Measurements from ENCODE around the gene CAPN1. TPM values are rescaled to one million over a fixed set of nuclear protein-coding genes. Genes with fewer than 3 reads are reported as not detected.

CAPN1 gene
- total RNA-seq, 1 experiment from 2014 or later = 238 TPM

DNA sequence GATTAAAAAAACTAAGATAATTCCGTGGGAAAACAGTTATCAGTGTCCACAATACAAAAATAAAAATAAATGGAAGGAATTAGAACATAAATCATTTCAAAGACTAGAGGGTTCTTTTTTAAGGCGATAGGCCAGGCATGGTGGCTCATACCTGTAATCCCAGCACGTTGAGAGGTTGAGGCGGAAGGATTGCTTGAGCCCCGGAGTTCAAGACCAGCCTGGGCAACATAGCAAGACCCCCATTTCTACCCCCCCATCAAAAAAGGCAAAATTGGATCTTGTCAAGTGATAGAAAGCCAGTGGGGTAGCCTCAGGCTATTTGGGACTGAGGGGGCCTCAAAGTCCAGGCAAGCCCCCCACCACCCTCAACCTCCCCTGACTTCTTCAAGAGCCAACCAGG lies 59.4 kb downstream of the CAPN1 start:
- Histone ChIP-seq H3K4me3 (ENCODE audit: low read depth, low read length) (no peak overlapping the region), H3K9me3 (peaks cover 12% of the 10 kb centered on the region; the same call in 1 of the 2 replicates), H3K27me3 (replicated peaks; ENCODE audit: control insufficient read depth, insufficient read depth, low read length) (no peaks in the 10 kb centered on the region), H3K36me3 (ENCODE audit: control insufficient read depth, insufficient read depth, low read length) (no peaks in the 10 kb centered on the region), H3K4me1 (peaks cover 7% of the 10 kb centered on the region; the same call in 1 of the 2 replicates)
- DNase-seq = no peak
- Mint-ChIP-seq H3K4me3 (ENCODE audit: unreplicated experiment) (no peak overlapping the region), H3K36me3 (ENCODE audit: insufficient read depth, unreplicated experiment) (no peaks in the 10 kb centered on the region), H3K27ac (ENCODE audit: unreplicated experiment) (no peak overlapping the region), H3K4me1 (ENCODE audit: low read depth, unreplicated experiment) (peaks cover under 1% of the 10 kb centered on the region), H3K27me3 (ENCODE audit: insufficient read depth, unreplicated experiment) (no peaks in the 10 kb centered on the region), H3K9me3 (ENCODE audit: unreplicated experiment) (peaks cover 11% of the 10 kb centered on the region)
- no peak for TF ChIP-seq CTCF (IDR thresholded peaks at IDR 0.05; ENCODE audit: insufficient read depth in 1 of 2, low read depth in 1 of 2, low read length in 1 of 2, severe bottlenecking in 1 of 2, unreplicated experiment in 1 of 2)
- no TSS peak for BruUV-seq (replicated peaks)
- CTCF ChIA-PET = no interaction called here
- intact Hi-C loops (cut with micrococcal nuclease; ENCODE audit: unreplicated experiment) = no loop called here
- POLR2A ChIA-PET = no interaction called here

- TF ChIP-seq CTCF (IDR thresholded peaks at IDR 0.05; ENCODE audit: insufficient read depth in 1 of 2, low read depth in 1 of 2, low read length in 1 of 2, severe bottlenecking in 1 of 2, unreplicated experiment in 1 of 2) = no peak
Measured at GRCh38 chr11:65241692-65242091, 60.0 kb downstream of the CAPN1 start.

DNA sequence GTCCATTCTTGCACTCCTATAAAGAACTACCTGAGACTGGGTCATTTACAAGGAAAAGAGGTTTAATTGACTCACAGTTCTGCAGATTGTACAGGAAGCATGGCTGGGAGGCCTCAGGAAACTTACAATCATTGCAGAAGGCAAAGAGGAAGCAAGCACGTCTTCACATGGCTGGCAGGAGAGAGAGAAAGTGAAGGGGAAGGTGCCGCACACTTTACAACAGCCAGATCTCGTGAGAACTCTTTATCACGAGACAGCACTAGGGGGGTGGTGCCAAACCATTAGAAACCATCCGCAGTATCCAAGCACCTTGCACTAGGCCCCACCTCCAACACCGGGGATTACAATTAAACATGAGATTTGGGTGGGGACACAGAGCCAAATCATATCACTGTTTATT lies 60.7 kb downstream of the CAPN1 start:
- POLR2A ChIA-PET = no interaction called here
- intact Hi-C loops (cut with micrococcal nuclease; ENCODE audit: unreplicated experiment) = no loop called here
- no peak for TF ChIP-seq CTCF (IDR thresholded peaks at IDR 0.05; ENCODE audit: insufficient read depth in 1 of 2, low read depth in 1 of 2, low read length in 1 of 2, severe bottlenecking in 1 of 2, unreplicated experiment in 1 of 2)
- no peak overlapping the region for H3K4me3 ChIP-seq (ENCODE audit: low read depth, low read length)
- H3K4me1 Mint-ChIP-seq (ENCODE audit: low read depth, unreplicated experiment) = peaks cover 7% of the 10 kb centered on the region
- CTCF ChIA-PET = interaction anchor here (1.0 kb wide), 1 partner anchor 18 kb away, joined by 6 read pairs; no protein-coding TSS in a partner anchor
- no peaks in the 10 kb centered on the region for H3K27me3 Mint-ChIP-seq (ENCODE audit: insufficient read depth, unreplicated experiment)
- H3K4me3 Mint-ChIP-seq (ENCODE audit: unreplicated experiment) = no peak overlapping the region
- no peaks in the 10 kb centered on the region for H3K36me3 ChIP-seq (ENCODE audit: control insufficient read depth, insufficient read depth, low read length)
- H3K9me3 ChIP-seq = peaks cover 12% of the 10 kb centered on the region; the same call in 1 of the 2 replicates
- peaks cover 17% of the 10 kb centered on the region for H3K4me1 ChIP-seq
- H3K27me3 ChIP-seq (replicated peaks; ENCODE audit: control insufficient read depth, insufficient read depth, low read length) = no peaks in the 10 kb centered on the region
- no peaks in the 10 kb centered on the region for H3K36me3 Mint-ChIP-seq (ENCODE audit: insufficient read depth, unreplicated experiment)
- no peak overlapping the region for H3K27ac Mint-ChIP-seq (ENCODE audit: unreplicated experiment)
- peaks cover 11% of the 10 kb centered on the region for H3K9me3 Mint-ChIP-seq (ENCODE audit: unreplicated experiment)
- BruUV-seq (replicated peaks) = no TSS peak
- no peak for DNase-seq

More at GRCh38 chr11:65241692-65242091, 60.0 kb downstream of the CAPN1 start:
- intact Hi-C loops (cut with micrococcal nuclease; ENCODE audit: unreplicated experiment) = no loop called here
- POLR2A ChIA-PET = no interaction called here
- no peak for DNase-seq
- Mint-ChIP-seq H3K4me3 (ENCODE audit: unreplicated experiment) (no peak overlapping the region), H3K27ac (ENCODE audit: unreplicated experiment) (no peak overlapping the region), H3K27me3 (ENCODE audit: insufficient read depth, unreplicated experiment) (no peaks in the 10 kb centered on the region), H3K36me3 (ENCODE audit: insufficient read depth, unreplicated experiment) (no peaks in the 10 kb centered on the region), H3K4me1 (ENCODE audit: low read depth, unreplicated experiment) (peaks cover 6% of the 10 kb centered on the region), H3K9me3 (ENCODE audit: unreplicated experiment) (peaks cover 11% of the 10 kb centered on the region)
- Histone ChIP-seq H3K36me3 (ENCODE audit: control insufficient read depth, insufficient read depth, low read length) (no peaks in the 10 kb centered on the region), H3K4me3 (ENCODE audit: low read depth, low read length) (no peak overlapping the region), H3K27me3 (replicated peaks; ENCODE audit: control insufficient read depth, insufficient read depth, low read length) (no peaks in the 10 kb centered on the region), H3K4me1 (peaks cover 11% of the 10 kb centered on the region), H3K9me3 (peaks cover 12% of the 10 kb centered on the region; the same call in 1 of the 2 replicates)
- no TSS peak for BruUV-seq (replicated peaks)
- CTCF ChIA-PET = no interaction called here
